OCI-LY7 (cell line): ENCODE results near the gene IGSF3. TPM values are rescaled to one million over a fixed set of nuclear protein-coding genes. Genes with fewer than 3 reads are reported as not detected.

Source experiments
- BruUV-seq: library from RNA; stranded (reverse); fragments of 400-500 nt; replicated peaks from 2 replicates; lab custom pipeline; 2021; lab: Mats Ljungman, UMichigan
- CTCF ChIA-PET: fragments of 300-600 bp; sonication (Branson Sonifier 250); formaldehyde crosslinking; loops from one replicate; lab custom pipeline; 2022; ENCODE audit warnings: antibody characterized with exemption; ENCODE audit not compliant: unreplicated experiment; lab: Charles Lee
- POLR2A ChIA-PET: fragments of 300-600 bp; sonication (Branson Sonifier 250); formaldehyde crosslinking; loops from one replicate; lab custom pipeline; 2022; ENCODE audit warnings: antibody characterized with exemption; lab: Charles Lee
- DNase-seq: peaks from one replicate; pipeline ENCODE4 v3.0.0-alpha.2; 2015; ENCODE audit warnings: low spot score
- H2AFZ ChIP-seq: fragments of 200-600 bp; sonication (generic), shearing (Covaris generic); 2 replicates; pipeline ENCODE4 v1.6.1; 2014; ENCODE audit warnings: mild to moderate bottlenecking, antibody characterized with exemption, low read length, moderate library complexity
- H3K27ac ChIP-seq: fragments of 200-600 bp; sonication (generic); 2 replicates; pipeline ENCODE4 v1.5.1; 2014; ENCODE audit warnings: mixed run types, low read depth, mild to moderate bottlenecking, moderate library complexity, low read length, inconsistent platforms; ENCODE audit not compliant: poor library complexity, severe bottlenecking
- H3K36me3 ChIP-seq: fragments of 200-600 bp; sonication (generic); 2 replicates; pipeline ENCODE4 v1.6.1; 2014; ENCODE audit warnings: mild to moderate bottlenecking, antibody characterized with exemption, low read length, moderate library complexity, mixed read lengths; ENCODE audit not compliant: insufficient read depth
- H3K4me1 ChIP-seq: fragments of 200-600 bp; sonication (generic); 2 replicates; pipeline ENCODE4 v1.5.1; 2014; ENCODE audit warnings: mild to moderate bottlenecking, low read length; ENCODE audit not compliant: insufficient read depth, poor library complexity, severe bottlenecking
- H3K4me2 ChIP-seq: fragments of 200-600 bp; sonication (generic); 2 replicates; pipeline ENCODE4 v1.6.1; 2014; ENCODE audit warnings: mild to moderate bottlenecking, low read length
- H3K4me3 ChIP-seq: fragments of 200-600 bp; sonication (generic); 2 replicates; pipeline ENCODE4 v1.5.1; 2014; ENCODE audit warnings: mild to moderate bottlenecking, low read depth, low read length; ENCODE audit not compliant: poor library complexity, severe bottlenecking
- H3K79me2 ChIP-seq: fragments of 200-600 bp; sonication (generic); 2 replicates; pipeline ENCODE4 v1.6.1; 2016; ENCODE audit warnings: low read depth, mild to moderate bottlenecking, low read length, moderate library complexity, mixed read lengths; ENCODE audit not compliant: insufficient read depth
- H3K9me2 ChIP-seq: fragments of 200-600 bp; sonication (generic); 2 replicates; pipeline ENCODE4 v1.6.1; 2016; ENCODE audit warnings: mild to moderate bottlenecking, low read length, mixed read lengths; ENCODE audit not compliant: insufficient read depth
- H3K9me3 ChIP-seq: fragments of 200-600 bp; sonication (generic); 2 replicates; pipeline ENCODE4 v1.6.1; 2014; ENCODE audit warnings: mild to moderate bottlenecking, mixed run types, low read length, mixed read lengths
- H4K20me1 ChIP-seq: fragments of 200-600 bp; sonication (generic); 2 replicates; pipeline ENCODE4 v1.6.1; 2014; ENCODE audit warnings: mild to moderate bottlenecking, antibody characterized with exemption, low read length, moderate library complexity, mixed read lengths; ENCODE audit not compliant: insufficient read depth
- EZH2phosphoT487 ChIP-seq: fragments of 200-600 bp; sonication (generic); IDR thresholded peaks from 2 replicates; pipeline ENCODE4 v1.6.1; 2018; ENCODE audit warnings: low read depth, borderline replicate concordance, mild to moderate bottlenecking, mixed run types, antibody characterized with exemption, low read length, moderate library complexity, mixed read lengths
- intact Hi-C: fragments of 100-400 bp; cut with micrococcal nuclease; formaldehyde crosslinking; loops from one replicate; pipeline ENCODE4 v1.10.0; 2022; ENCODE audit not compliant: unreplicated experiment
- total RNA-seq, 2 experiments: library from RNA; depleted of rRNA in 1 of 2; stranded (reverse); fragments of >200 nt in 1 of 2; shearing (Covaris generic) in 1 of 2; gene quantifications; 2 replicates each; pipeline ENCODE4 v1.2.3, GENCODE V29; 2014 to 2022
- TF ChIP-seq, protein P1 (sequence below): fragments of 200-600 bp; sonication (generic); conservative IDR thresholded peaks from 2 replicates; pipeline ENCODE4 v1.5.1; 2014; ENCODE audit warnings: mild to moderate bottlenecking, antibody characterized with exemption, low read length, moderate library complexity, mixed read lengths

IGSF3 gene
- total RNA-seq, 2 experiments from 2014 or later: not detected

DNA sequence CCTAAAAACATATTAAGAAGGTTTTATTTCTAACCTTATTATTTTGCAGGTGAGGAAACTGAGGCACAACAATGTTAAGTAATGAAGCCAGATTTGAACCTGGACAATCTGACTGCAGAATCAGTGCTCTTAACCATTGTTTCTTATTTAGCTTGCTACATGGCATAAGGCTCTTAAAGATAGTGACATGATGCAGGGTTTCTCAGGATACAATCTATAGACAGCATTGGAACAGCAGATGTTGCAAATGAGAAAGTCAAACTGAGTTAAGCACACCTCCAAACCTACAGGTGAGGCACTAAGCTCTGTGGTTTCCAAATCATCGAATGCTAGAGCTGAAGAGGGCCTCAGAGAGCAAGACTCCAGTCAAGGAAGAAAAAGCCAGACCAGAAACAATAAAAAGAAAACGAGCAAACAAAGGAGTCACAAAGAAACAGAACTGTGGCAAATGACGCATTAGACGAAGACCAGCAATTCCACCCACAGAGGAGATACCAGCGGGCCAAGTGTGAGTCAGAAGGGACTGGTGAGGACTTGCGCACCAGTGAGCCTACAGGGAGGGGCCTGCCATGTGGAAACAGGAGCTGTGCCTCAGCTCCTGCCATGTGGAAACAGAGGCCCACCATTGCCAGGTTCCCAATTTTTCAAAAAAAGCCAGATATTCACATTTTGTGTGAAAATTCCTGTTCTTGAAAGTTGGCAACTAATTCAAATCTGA lies 111.1 kb downstream of the IGSF3 start:
- Histone ChIP-seq H3K4me3 (no peak overlapping the region), H3K4me2 (no peak overlapping the region), H3K4me1 (no peaks in the 10 kb centered on the region), H4K20me1 (no peaks in the 10 kb centered on the region), H3K9me2 (no peaks in the 10 kb centered on the region), H3K79me2 (no peaks in the 10 kb centered on the region), H3K27ac (no peak overlapping the region), H2AFZ (no peak overlapping the region), H3K9me3 (no peaks in the 10 kb centered on the region), H3K36me3 (no peaks in the 10 kb centered on the region)
- intact Hi-C loops: no loop called here
- CTCF ChIA-PET: interaction anchor here (0.5 kb wide), 1 partner anchor 221 kb away, joined by 3 read pairs; no protein-coding TSS in a partner anchor
- POLR2A ChIA-PET: interaction anchor here (0.6 to 1.9 kb wide), 2 partner anchors 13 to 116 kb away, joined by 5 read pairs; no protein-coding TSS in a partner anchor
- BruUV-seq: no TSS peak
- TF ChIP-seq EZH2phosphoT487: no peak
- TF ChIP-seq, protein P1, sequence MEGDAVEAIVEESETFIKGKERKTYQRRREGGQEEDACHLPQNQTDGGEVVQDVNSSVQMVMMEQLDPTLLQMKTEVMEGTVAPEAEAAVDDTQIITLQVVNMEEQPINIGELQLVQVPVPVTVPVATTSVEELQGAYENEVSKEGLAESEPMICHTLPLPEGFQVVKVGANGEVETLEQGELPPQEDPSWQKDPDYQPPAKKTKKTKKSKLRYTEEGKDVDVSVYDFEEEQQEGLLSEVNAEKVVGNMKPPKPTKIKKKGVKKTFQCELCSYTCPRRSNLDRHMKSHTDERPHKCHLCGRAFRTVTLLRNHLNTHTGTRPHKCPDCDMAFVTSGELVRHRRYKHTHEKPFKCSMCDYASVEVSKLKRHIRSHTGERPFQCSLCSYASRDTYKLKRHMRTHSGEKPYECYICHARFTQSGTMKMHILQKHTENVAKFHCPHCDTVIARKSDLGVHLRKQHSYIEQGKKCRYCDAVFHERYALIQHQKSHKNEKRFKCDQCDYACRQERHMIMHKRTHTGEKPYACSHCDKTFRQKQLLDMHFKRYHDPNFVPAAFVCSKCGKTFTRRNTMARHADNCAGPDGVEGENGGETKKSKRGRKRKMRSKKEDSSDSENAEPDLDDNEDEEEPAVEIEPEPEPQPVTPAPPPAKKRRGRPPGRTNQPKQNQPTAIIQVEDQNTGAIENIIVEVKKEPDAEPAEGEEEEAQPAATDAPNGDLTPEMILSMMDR: no peak
- no peak for DNase-seq

DNA sequence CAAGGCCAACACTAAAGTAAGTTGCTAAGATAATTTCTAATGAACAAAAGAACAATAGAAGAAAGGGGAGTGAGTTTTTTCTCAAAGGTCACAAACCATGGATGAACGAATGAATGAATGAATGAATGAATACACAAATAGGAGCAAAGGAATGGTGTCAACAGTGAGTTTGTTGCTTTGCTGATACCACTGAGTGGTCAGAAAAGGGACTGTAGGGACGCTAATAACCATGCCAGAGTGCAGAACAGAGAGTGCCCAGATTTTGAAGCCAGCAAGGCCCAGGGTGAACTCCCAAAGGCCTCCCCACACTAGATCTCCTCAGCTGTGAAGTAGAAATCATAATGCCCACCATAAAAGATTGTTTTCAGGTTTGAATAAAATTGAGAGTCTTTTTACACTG lies 112.6 kb downstream of the IGSF3 start:
- ChIA-PET CTCF (no interaction called here), POLR2A (no interaction called here)
- H4K20me1 ChIP-seq: no peaks in the 10 kb centered on the region
- intact Hi-C loops: no loop called here
- no peak overlapping the region for H3K4me3 ChIP-seq
- no peak overlapping the region for H3K27ac ChIP-seq
- no peaks in the 10 kb centered on the region for H3K4me1 ChIP-seq
- no peak for DNase-seq
- H3K36me3 ChIP-seq: no peaks in the 10 kb centered on the region
- no peaks in the 10 kb centered on the region for H3K9me3 ChIP-seq
- no TSS peak for BruUV-seq
- no peak overlapping the region for H3K4me2 ChIP-seq
- H3K79me2 ChIP-seq: no peaks in the 10 kb centered on the region
- no peak for TF ChIP-seq EZH2phosphoT487
- TF ChIP-seq, protein P1: no peak
- H2AFZ ChIP-seq: no peak overlapping the region
- H3K9me2 ChIP-seq: no peaks in the 10 kb centered on the region

DNA sequence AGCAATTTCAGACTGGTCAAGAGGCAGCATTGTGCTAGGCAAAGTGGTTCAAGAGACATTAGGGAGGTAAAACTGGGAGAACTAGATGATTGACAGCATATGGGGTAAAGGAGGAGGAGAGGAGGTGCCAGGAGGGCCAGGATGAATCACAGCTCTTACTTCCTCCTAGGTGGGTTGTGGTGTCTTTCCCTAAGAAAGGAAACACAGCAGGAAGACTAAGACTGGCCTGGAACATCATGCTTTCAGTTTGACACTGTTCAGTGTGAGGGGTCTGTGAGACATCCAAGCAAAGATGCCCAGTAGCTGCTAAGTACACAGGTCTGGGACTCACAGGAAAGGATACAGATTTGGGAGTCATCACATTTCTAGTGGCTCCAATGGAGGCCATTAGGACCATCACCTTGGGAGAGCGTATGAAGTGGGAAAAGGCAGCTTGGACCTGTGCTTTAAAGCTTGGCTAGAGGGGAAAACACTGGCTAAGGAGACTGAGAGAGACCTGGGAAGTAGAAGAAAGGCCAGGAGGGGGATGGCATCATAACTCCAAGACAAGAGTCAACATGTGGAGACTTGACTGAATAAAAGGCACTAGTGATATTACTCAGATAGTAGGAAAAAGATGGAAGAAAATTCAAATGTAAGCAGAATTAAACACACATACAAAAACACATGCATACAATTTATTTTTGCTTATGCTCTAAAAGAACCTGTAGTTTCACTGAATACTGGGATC lies 114.0 kb downstream of the IGSF3 start:
- H2AFZ ChIP-seq: no peak overlapping the region
- no peaks in the 10 kb centered on the region for H3K9me2 ChIP-seq
- no peaks in the 10 kb centered on the region for H3K36me3 ChIP-seq
- H3K4me1 ChIP-seq: no peaks in the 10 kb centered on the region
- DNase-seq: no peak
- H3K9me3 ChIP-seq: no peaks in the 10 kb centered on the region
- H3K4me3 ChIP-seq: no peak overlapping the region
- H3K79me2 ChIP-seq: no peaks in the 10 kb centered on the region
- ChIA-PET CTCF (no interaction called here), POLR2A (no interaction called here)
- no peaks in the 10 kb centered on the region for H4K20me1 ChIP-seq
- BruUV-seq: no TSS peak
- TF ChIP-seq EZH2phosphoT487: no peak
- intact Hi-C loops: no loop called here
- H3K4me2 ChIP-seq: no peak overlapping the region
- no peak overlapping the region for H3K27ac ChIP-seq
